Measurements from ENCODE around the gene KCNJ11.

The KCNJ11 gene

GRCh38 chr11:17347676-17348075 is 40.8 kb downstream of the KCNJ11 start:
- Histone ChIP-seq H3K36me3 (ENCODE audit: control insufficient read depth in 1 of 2, insufficient read depth in 2 of 2, low read length in 2 of 2) (no peaks in the 10 kb centered on the region), H3K4me1 (ENCODE audit: control insufficient read depth in 1 of 2, insufficient read depth in 2 of 2, low read length in 2 of 2) (peaks cover 8 to 11% of the 10 kb centered on the region in 2 donors), H3K9me3 (ENCODE audit: control insufficient read depth in 1 of 2, low read length in 2 of 2) (no peaks in the 10 kb centered on the region), H3K27ac (ENCODE audit: low read depth, low read length) (no peak overlapping the region), H3K27me3 (ENCODE audit: control insufficient read depth in 1 of 2, insufficient read depth in 2 of 2, low read length in 2 of 2) (no peaks in the 10 kb centered on the region), H3K9ac (ENCODE audit: low read depth in 1 of 2, low read length in 2 of 2) (no peak overlapping the region), H3K4me3 (ENCODE audit: low read depth in 1 of 2, low read length in 2 of 2) (no peak overlapping the region)

- H3K27me3 ChIP-seq (ENCODE audit: control insufficient read depth in 1 of 2, insufficient read depth in 2 of 2, low read length in 2 of 2): no peaks in the 10 kb centered on the region
- no peak overlapping the region for H3K9ac ChIP-seq (ENCODE audit: low read depth in 1 of 2, low read length in 2 of 2)
- H3K4me3 ChIP-seq (ENCODE audit: low read depth in 1 of 2, low read length in 2 of 2): no peak overlapping the region
- no peaks in the 10 kb centered on the region for H3K36me3 ChIP-seq (ENCODE audit: control insufficient read depth in 1 of 2, insufficient read depth in 2 of 2, low read length in 2 of 2)
- no peaks in the 10 kb centered on the region for H3K9me3 ChIP-seq (ENCODE audit: control insufficient read depth in 1 of 2, low read length in 2 of 2)
- no peak overlapping the region for H3K27ac ChIP-seq (ENCODE audit: low read depth, low read length)
- no peaks in the 10 kb centered on the region for H3K4me1 ChIP-seq (ENCODE audit: control insufficient read depth in 1 of 2, insufficient read depth in 2 of 2, low read length in 2 of 2)
Measured at GRCh38 chr11:17343907-17344306, 44.6 kb downstream of the KCNJ11 start.

GRCh38 chr11:17343257-17343656 is 45.2 kb downstream of the KCNJ11 start:
- no peak overlapping the region for H3K4me3 ChIP-seq (ENCODE audit: low read depth in 1 of 2, low read length in 2 of 2)
- H3K9me3 ChIP-seq (ENCODE audit: control insufficient read depth in 1 of 2, low read length in 2 of 2): no peaks in the 10 kb centered on the region
- no peaks in the 10 kb centered on the region for H3K27me3 ChIP-seq (ENCODE audit: control insufficient read depth in 1 of 2, insufficient read depth in 2 of 2, low read length in 2 of 2)
- no peaks in the 10 kb centered on the region for H3K4me1 ChIP-seq (ENCODE audit: control insufficient read depth in 1 of 2, insufficient read depth in 2 of 2, low read length in 2 of 2)
- no peaks in the 10 kb centered on the region for H3K36me3 ChIP-seq (ENCODE audit: control insufficient read depth in 1 of 2, insufficient read depth in 2 of 2, low read length in 2 of 2)
- H3K27ac ChIP-seq (ENCODE audit: low read depth, low read length): no peak overlapping the region
- H3K9ac ChIP-seq (ENCODE audit: low read depth in 1 of 2, low read length in 2 of 2): no peak overlapping the region
